Endothelial cell of umbilical vein (primary cell): ENCODE results near the gene ANTXRL. TPM values are rescaled to one million over a fixed set of nuclear protein-coding genes. Genes with fewer than 3 reads are reported as not detected.

Experiments used
- BruUV-seq: library from RNA; stranded (reverse); fragments of 400-500 nt; replicated peaks from 2 replicates; lab custom pipeline; 2021; lab: Mats Ljungman, UMichigan
- CTCF ChIA-PET: fragments of 300-600, 350-600 bp; sonication (Branson Sonifier 250); formaldehyde crosslinking; loops from one replicate; lab custom pipeline; 2021; ENCODE audit warnings: antibody characterized with exemption, inconsistent platforms; lab: Charles Lee
- POLR2A ChIA-PET: fragments of 300-600, 350-600 bp; sonication (Branson Sonifier 250); formaldehyde crosslinking; loops from one replicate; lab custom pipeline; 2021; ENCODE audit warnings: antibody characterized with exemption, inconsistent platforms; lab: Charles Lee
- DNase-seq: peaks from one replicate; pipeline ENCODE4 v3.0.0-alpha.2; 2011; ENCODE audit warnings: low read depth, low spot score
- FAIRE-seq: peaks from 2 replicates; lab custom pipeline; 2011; peaks lifted over from hg19 to GRCh38; lab: Jason Lieb, UNC
- H2AFZ ChIP-seq: 2 replicates; pipeline ENCODE4 v1.6.0; 2012; ENCODE audit warnings: low read depth, low read length, control low read depth, inconsistent platforms
- H3K27ac ChIP-seq: 2 replicates; pipeline ENCODE4 v1.5.1; 2011; ENCODE audit warnings: low read depth, mild to moderate bottlenecking, control low read depth, low read length, moderate library complexity; ENCODE audit not compliant: insufficient read depth
- H3K27me3 ChIP-seq, 2 experiments: 2 replicates each; pipeline versions ENCODE4 v1.6.0 to v1.6.1; 2011; ENCODE audit warnings: low read length in 2 of 2, mixed read lengths in 1 of 2; ENCODE audit not compliant: control insufficient read depth in 2 of 2, insufficient read depth in 2 of 2
- H3K36me3 ChIP-seq, 2 experiments: 2 replicates in 1 of 2; 3 replicates in 1 of 2; pipeline ENCODE4 v1.5.1; 2011; ENCODE audit warnings: low read length in 2 of 2, mild to moderate bottlenecking in 1 of 2, moderate library complexity in 1 of 2; ENCODE audit not compliant: control insufficient read depth in 2 of 2, insufficient read depth in 2 of 2; ENCODE audit errors: extremely low read depth in 1 of 2
- H3K4me1 ChIP-seq: 3 replicates; pipeline ENCODE4 v1.5.1; 2011; ENCODE audit warnings: mild to moderate bottlenecking, low read length; ENCODE audit not compliant: control insufficient read depth, insufficient read depth; ENCODE audit errors: extremely low read depth
- H3K4me2 ChIP-seq: 2 replicates; pipeline ENCODE4 v1.6.1; 2011; ENCODE audit warnings: low read length, control low read depth, mixed read lengths; ENCODE audit not compliant: insufficient read depth
- H3K4me3 ChIP-seq, 3 experiments: fragments of 200-600 bp in 1 of 3; sonication (generic), shearing (Covaris generic) in 1 of 3; replicated peaks in 1 of 3; 2 replicates each; pipeline ENCODE4 v1.5.1; 2011 to 2016; ENCODE audit warnings: control low read depth in 3 of 3, low read length in 3 of 3, mild to moderate bottlenecking in 2 of 3, inconsistent platforms in 1 of 3, low read depth in 1 of 3, moderate library complexity in 1 of 3; ENCODE audit not compliant: insufficient read depth in 1 of 3
- H3K79me2 ChIP-seq: 2 replicates; pipeline ENCODE4 v1.6.0; 2012; ENCODE audit warnings: low read length, inconsistent platforms; ENCODE audit not compliant: control insufficient read depth, insufficient read depth
- H3K9ac ChIP-seq: replicated peaks from 2 replicates; pipeline ENCODE3; 2011; ENCODE audit warnings: low read length, control low read depth; ENCODE audit not compliant: insufficient read depth; ENCODE audit errors: extremely low read depth
- H3K9me1 ChIP-seq: replicated peaks from 3 replicates; pipeline ENCODE4 v1.6.0; 2011; ENCODE audit warnings: mild to moderate bottlenecking, low read length; ENCODE audit not compliant: control insufficient read depth, insufficient read depth; ENCODE audit errors: extremely low read depth
- H3K9me3 ChIP-seq: replicated peaks from 2 replicates; pipeline ENCODE4 v1.5.1; 2012; ENCODE audit warnings: low read length, inconsistent platforms; ENCODE audit not compliant: control insufficient read depth, insufficient read depth
- H4K20me1 ChIP-seq: replicated peaks from 2 replicates; pipeline ENCODE3; 2011; ENCODE audit warnings: mild to moderate bottlenecking, low read length; ENCODE audit not compliant: control insufficient read depth, insufficient read depth; ENCODE audit errors: extremely low read depth
- CTCF ChIP-seq, 2 donors: IDR thresholded peaks; 1 replicate in 1 of 2; 2 replicates in 1 of 2; pipeline ENCODE4 v1.5.1; 2011; ENCODE audit warnings: low read length in 2 of 2, mild to moderate bottlenecking in 2 of 2, moderate library complexity in 2 of 2, control low read depth in 1 of 2, inconsistent platforms in 1 of 2, low read depth in 1 of 2; ENCODE audit not compliant: insufficient read depth in 1 of 2; ENCODE audit errors: extremely low read depth in 1 of 2
- EZH2 ChIP-seq: IDR thresholded peaks from 2 replicates; pipeline ENCODE4 v1.6.1; 2012; ENCODE audit warnings: borderline replicate concordance, low read depth, mild to moderate bottlenecking, moderate library complexity, low read length, inconsistent platforms; ENCODE audit not compliant: severe bottlenecking
- FOS ChIP-seq: IDR thresholded peaks from 2 replicates; pipeline ENCODE4 v1.6.1; 2011; ENCODE audit warnings: mild to moderate bottlenecking, low read length, moderate library complexity, borderline replicate concordance; ENCODE audit not compliant: insufficient read depth
- GATA2 ChIP-seq: IDR thresholded peaks from 2 replicates; pipeline ENCODE4 v1.7.0; 2011; ENCODE audit warnings: low read depth, mild to moderate bottlenecking, moderate library complexity, mixed read lengths, low read length; ENCODE audit not compliant: insufficient read length, insufficient read depth
- JUN ChIP-seq: IDR thresholded peaks from 2 replicates; pipeline ENCODE4 v1.6.1; 2011; ENCODE audit warnings: borderline replicate concordance, low read depth; ENCODE audit not compliant: insufficient read length, insufficient read depth
- MAX ChIP-seq: IDR thresholded peaks from 2 replicates; pipeline ENCODE4 v1.6.1; 2011; ENCODE audit not compliant: insufficient read depth, insufficient read length
- MYC ChIP-seq: IDR thresholded peaks from one replicate; pipeline ENCODE4 v1.6.1; 2011; ENCODE audit warnings: mild to moderate bottlenecking, low read depth, low read length
- POLR2A ChIP-seq: IDR thresholded peaks from 2 replicates; pipeline ENCODE4 v1.6.1; 2012; ENCODE audit warnings: low read depth, mild to moderate bottlenecking, control low read depth, low read length
- POLR2AphosphoS5 ChIP-seq: IDR thresholded peaks from 2 replicates; pipeline ENCODE4 v1.6.1; 2012; ENCODE audit warnings: low read depth, mild to moderate bottlenecking, control low read depth, low read length, moderate library complexity; ENCODE audit not compliant: insufficient read depth
- dilution Hi-C: fragments of 300-500 bp; cut with MboI; formaldehyde crosslinking; loops from one replicate; pipeline ENCODE4 v1.15.0; 2019; ENCODE audit warnings: low sequenced_read_pairs; ENCODE audit not compliant: extremely low pct_ligation_motif_present
- intact Hi-C: fragments of 100-400 bp; cut with micrococcal nuclease; formaldehyde crosslinking; loops from one replicate; pipeline ENCODE4 v1.10.0; 2022
- polyA plus RNA-seq, 4 experiments: library from polyadenylated mRNA; depleted of rRNA in 3 of 4; stranded (reverse) in 3 of 4; unstranded in 1 of 4; fragments of >200 nt; gene quantifications; 2 replicates each; pipeline versions ENCODE4 v1.2.1 to v1.2.3, GENCODE V29; 2011 to 2012; ENCODE audit warnings: missing spikeins in 1 of 4
- total RNA-seq: library from RNA; stranded (reverse); gene quantifications from 2 replicates; pipeline ENCODE4 v1.2.3, GENCODE V29; 2021

ANTXRL gene
- total and polyA plus RNA-seq, 2 donors (not counting 3 experiments of a cell fraction or from before 2014, with no cell fraction given): not detected

GRCh38 chr10:46283580-46284285 lies 3.1 kb upstream of the ANTXRL start:
- Histone ChIP-seq H3K4me3 (no peak overlapping the region), H3K27me3 (peaks cover 9% of the 10 kb centered on the region in 2 experiments), H3K9me3 (no peaks in the 10 kb centered on the region), H3K79me2 (no peaks in the 10 kb centered on the region), H4K20me1 (no peaks in the 10 kb centered on the region), H2AFZ (no peak overlapping the region), H3K9ac (no peak overlapping the region), H3K4me1 (peaks cover 4% of the 10 kb centered on the region), H3K4me2 (peak overlapping the region; percentile 71), H3K9me1 (no peaks in the 10 kb centered on the region), H3K27ac (no peak overlapping the region), H3K36me3 (no peaks in the 10 kb centered on the region)
- TF ChIP-seq JUN (no peak), MAX (no peak), MYC (no peak), CTCF (IDR thresholded peaks at IDR 0.05; ENCODE audit: extremely low read depth in 1 of 2, insufficient read depth in 1 of 2, low read depth in 1 of 2, low read length in 2 of 2) (no peak), POLR2A (no peak), GATA2 (no peak), POLR2AphosphoS5 (no peak), FOS (no peak), EZH2 (no peak)
- intact Hi-C loops: no loop called here
- CTCF ChIA-PET: interaction anchor here (1.0 to 1.5 kb wide), 3 partner anchors 177 to 1097 kb away, joined by 6 to 10 read pairs (median 10); no protein-coding TSS in a partner anchor
- FAIRE-seq (no peak), DNase-seq (no peak)
- dilution Hi-C loops: no loop called here
- BruUV-seq: no TSS peak
- POLR2A ChIA-PET: no interaction called here
